GM12865 (cell line): ENCODE data around the gene OXLD1.

Experiments used
- DNase-seq: peaks from one replicate; pipeline ENCODE4 v3.0.0; 2010; ENCODE audit warnings: low read depth
- H3K4me3 ChIP-seq: 2 replicates; pipeline ENCODE4 v1.5.1; 2011; ENCODE audit warnings: mild to moderate bottlenecking, low read depth, low read length, control low read depth
- CTCF ChIP-seq: IDR thresholded peaks from 2 replicates; pipeline ENCODE4 v1.5.1; 2011; ENCODE audit warnings: low read length, control low read depth, low read depth, inconsistent platforms; ENCODE audit not compliant: insufficient read depth; ENCODE audit errors: missing control alignments

Gene OXLD1

GRCh38 chr17:81641825-81642489 lies 24.4 kb downstream of the OXLD1 start:
- TF ChIP-seq CTCF: no peak
- H3K4me3 ChIP-seq: no peak overlapping the region
- no peak for DNase-seq

DNA sequence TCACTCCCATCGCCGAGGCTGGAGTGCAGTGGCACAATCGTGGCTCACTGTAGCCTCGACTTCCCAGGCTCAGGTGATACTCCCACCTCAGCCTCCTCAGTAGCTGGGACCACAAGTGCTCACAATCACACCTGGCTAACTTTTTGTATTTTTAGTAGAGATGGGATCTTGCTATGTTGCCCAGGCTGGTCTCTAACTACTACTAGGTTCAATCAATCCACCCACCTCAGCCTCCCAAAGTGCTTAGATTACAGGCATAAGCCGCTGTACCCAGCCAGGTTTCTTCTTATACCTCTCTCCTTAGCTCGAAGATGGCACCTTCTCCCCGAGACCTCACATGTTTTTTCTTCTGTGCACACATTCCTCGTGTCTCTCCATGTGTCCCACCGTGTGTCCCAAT lies 26.4 kb downstream of the OXLD1 start:
- no peak for DNase-seq
- no peak overlapping the region for H3K4me3 ChIP-seq
- no peak for TF ChIP-seq CTCF

DNA sequence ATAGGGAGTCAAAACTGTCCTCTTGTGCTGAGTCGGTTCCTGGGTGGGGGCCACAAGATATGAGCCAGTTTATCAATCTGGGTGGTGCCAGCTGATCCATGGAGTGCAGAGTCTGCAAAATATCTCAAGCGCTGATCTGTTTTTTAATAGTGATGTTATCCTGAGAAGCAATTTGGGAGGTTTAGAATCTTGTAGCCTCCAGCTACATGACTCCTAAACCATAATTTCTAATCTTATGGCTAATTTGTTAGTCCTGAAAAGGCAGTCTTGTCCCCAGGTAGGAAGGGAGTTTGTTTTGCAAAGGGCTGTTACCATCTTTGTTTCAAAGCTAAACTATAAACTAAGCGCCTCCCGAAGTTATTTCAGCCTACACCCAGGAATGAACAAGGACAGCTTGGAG lies 27.7 kb downstream of the OXLD1 start:
- DNase-seq: no peak
- H3K4me3 ChIP-seq: no peak overlapping the region
- no peak for TF ChIP-seq CTCF

DNA sequence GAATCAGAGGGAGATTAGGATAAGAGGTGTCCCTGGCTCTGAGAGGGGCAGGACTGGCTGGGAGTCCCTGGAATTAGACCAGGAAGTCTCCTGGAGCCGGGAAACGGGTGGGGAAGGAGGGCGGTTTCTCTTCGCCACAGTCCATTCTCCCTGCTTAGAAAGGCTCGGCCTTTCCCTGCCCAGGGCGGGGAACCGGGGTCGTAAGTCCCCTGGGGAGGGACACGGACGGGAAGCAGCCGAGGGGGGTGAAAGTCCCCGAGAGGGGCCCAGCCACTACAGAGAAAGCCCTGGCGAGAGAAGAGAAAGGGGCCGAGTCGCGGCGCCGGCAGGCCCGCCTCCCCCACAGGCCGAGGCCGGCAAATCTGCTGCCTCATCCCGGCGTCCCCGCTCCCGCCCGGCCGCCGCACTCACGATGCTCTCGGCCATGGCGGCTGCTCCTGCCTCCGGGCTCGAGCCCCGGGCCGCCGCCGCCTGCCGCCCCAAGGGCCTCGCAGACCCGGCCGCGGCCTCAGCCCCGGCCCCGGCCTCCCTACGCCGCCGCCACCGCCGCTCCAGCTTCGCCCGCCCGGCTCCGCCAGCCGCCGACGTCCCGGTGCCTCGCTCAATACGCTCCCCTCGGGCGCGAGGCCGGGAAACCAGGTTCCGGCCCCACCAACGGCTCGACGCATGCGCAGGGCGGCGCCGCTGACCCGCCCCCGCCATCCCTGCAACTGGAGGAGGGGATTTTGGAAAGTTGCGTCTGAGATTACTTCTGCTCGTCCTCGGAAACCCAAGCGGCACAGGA lies 29.7 kb downstream of the OXLD1 start, which contains the start of the genes NPLOC4 and TSPAN10:
Gene NPLOC4, minus strand, starts transcription at position 608 of the 784 bp plus-strand sequence. Its CDS starts 182 bp downstream, at position 426.
Gene TSPAN10, plus strand, starts transcription at position 692 of the 784 bp plus-strand sequence. CDS start 5,217 bp downstream, outside the sequence.
- peak within 1 kb of the TSS; percentile 82 for H3K4me3 ChIP-seq
- DNase-seq: peak; percentile 92
- TF ChIP-seq CTCF: no peak

GRCh38 chr17:81635973-81636504 lies 30.4 kb downstream of the OXLD1 start:
- DNase-seq: peak; percentile 25
- TF ChIP-seq CTCF: no peak
- H3K4me3 ChIP-seq: peak overlapping the region; percentile 66

DNA sequence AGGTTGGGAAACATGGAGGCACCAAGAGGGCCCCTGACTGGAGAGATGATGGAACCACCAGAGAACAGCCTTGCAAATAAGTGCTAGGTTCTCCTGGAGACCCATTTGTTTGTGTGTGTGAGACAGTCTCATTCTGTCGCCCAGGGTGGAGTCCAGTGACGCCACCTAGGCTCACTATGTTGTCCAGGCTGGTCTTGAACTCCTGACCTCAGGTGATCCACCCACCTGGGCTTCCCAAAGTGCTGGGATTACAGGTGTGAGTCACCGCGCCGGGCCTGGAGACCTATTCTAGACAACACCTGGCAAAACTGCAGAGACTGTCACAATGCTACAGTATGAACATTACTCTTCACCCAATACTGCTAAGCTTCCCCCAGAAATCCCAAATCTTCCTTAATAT lies 31.0 kb downstream of the OXLD1 start:
- no peak for DNase-seq
- TF ChIP-seq CTCF: no peak

DNA sequence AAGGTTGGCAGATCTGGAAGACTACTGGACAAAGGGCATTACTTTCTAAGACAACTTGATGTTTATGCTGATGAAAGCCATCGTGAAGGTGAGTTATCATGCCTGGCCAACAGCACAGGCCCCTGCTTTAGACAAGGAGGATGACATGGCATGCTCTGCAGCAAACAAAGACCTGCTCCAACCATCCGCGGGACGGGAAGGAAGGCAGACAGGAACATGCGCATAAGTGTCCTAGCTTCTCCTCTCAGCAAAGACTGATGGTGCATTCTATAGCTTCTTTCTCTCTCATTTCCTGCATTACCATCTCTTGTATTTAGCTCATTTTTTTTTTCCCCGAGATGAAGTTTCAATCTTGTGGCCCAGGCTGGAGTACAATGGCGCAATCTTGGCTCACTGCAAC lies 34.9 kb downstream of the OXLD1 start:
- no peak for TF ChIP-seq CTCF
- no peak for DNase-seq
- H3K4me3 ChIP-seq: no peak overlapping the region

More for the DNA sequence above, 31.0 kb downstream of the OXLD1 start:
- H3K4me3 ChIP-seq: peak overlapping the region; percentile 66
